GM23248 (cell line): ENCODE results near the gene ZNHIT1. TPM values are rescaled to one million over a fixed set of nuclear protein-coding genes. Genes with fewer than 3 reads are reported as not detected.

Experiments used
- DNase-seq: peaks from one replicate; pipeline ENCODE4 v3.0.0-alpha.2; 2015
- H2AFZ ChIP-seq: fragments of 200-600 bp; sonication (generic); 2 replicates; pipeline ENCODE4 v1.6.1; 2016; ENCODE audit warnings: antibody characterized with exemption
- H3F3A ChIP-seq: fragments of 200-600 bp; sonication (generic); 2 replicates; pipeline ENCODE4 v1.6.1; 2016; ENCODE audit warnings: mild to moderate bottlenecking, antibody characterized with exemption, mixed run types; ENCODE audit not compliant: insufficient read depth
- H3K27ac ChIP-seq: fragments of 200-600 bp; sonication (generic); 2 replicates; pipeline ENCODE4 v1.5.1; 2016; ENCODE audit warnings: mild to moderate bottlenecking
- H3K27me3 ChIP-seq: fragments of 200-600 bp; sonication (generic); replicated peaks from 2 replicates; pipeline ENCODE4 v1.6.1; 2016; ENCODE audit warnings: mild to moderate bottlenecking; ENCODE audit not compliant: insufficient read depth
- H3K36me3 ChIP-seq: fragments of 200-600 bp; sonication (generic); 2 replicates; pipeline ENCODE4 v1.6.1; 2016; ENCODE audit warnings: low read depth, mild to moderate bottlenecking
- H3K4me1 ChIP-seq: fragments of 200-600 bp; sonication (generic); 2 replicates; pipeline ENCODE4 v1.6.1; 2016; ENCODE audit warnings: mild to moderate bottlenecking; ENCODE audit not compliant: insufficient read depth
- H3K4me2 ChIP-seq: fragments of 200-600 bp; sonication (generic); one replicate; pipeline ENCODE4 v1.6.1; 2016; ENCODE audit warnings: mild to moderate bottlenecking; ENCODE audit not compliant: unreplicated experiment
- H3K4me3 ChIP-seq: fragments of 200-600 bp; sonication (generic); 2 replicates; pipeline ENCODE4 v1.5.1; 2016; ENCODE audit warnings: mild to moderate bottlenecking
- H3K79me2 ChIP-seq: fragments of 200-600 bp; sonication (generic); 2 replicates; pipeline ENCODE4 v1.6.1; 2016; ENCODE audit warnings: mild to moderate bottlenecking; ENCODE audit not compliant: insufficient read depth
- H3K9ac ChIP-seq: fragments of 200-600 bp; sonication (generic); 2 replicates; pipeline ENCODE4 v1.6.1; 2016; ENCODE audit warnings: mild to moderate bottlenecking
- H3K9me2 ChIP-seq: fragments of 200-600 bp; sonication (generic); 2 replicates; pipeline ENCODE4 v1.6.1; 2016; ENCODE audit warnings: mixed run types, mild to moderate bottlenecking, moderate library complexity; ENCODE audit not compliant: insufficient read depth
- H3K9me3 ChIP-seq: fragments of 200-600 bp; sonication (generic); one replicate; pipeline ENCODE4 v1.6.1; 2017; ENCODE audit warnings: low read depth
- H4K20me1 ChIP-seq: fragments of 200-600 bp; sonication (generic); 2 replicates; pipeline ENCODE4 v1.6.0; 2016; ENCODE audit not compliant: insufficient read depth
- EZH2 ChIP-seq: fragments of 200-600 bp; sonication (generic); IDR thresholded peaks from 2 replicates; pipeline ENCODE4 v1.6.1; 2018; ENCODE audit warnings: antibody characterized with exemption, mild to moderate bottlenecking; ENCODE audit not compliant: insufficient read depth, poor library complexity, severe bottlenecking
- EZH2phosphoT487 ChIP-seq: fragments of 200-600 bp; sonication (generic); IDR thresholded peaks from 2 replicates; pipeline ENCODE4 v1.6.1; 2018; ENCODE audit warnings: antibody characterized with exemption, moderate library complexity, mild to moderate bottlenecking, low read depth; ENCODE audit not compliant: insufficient read depth
- WGBS, 2 experiments: methylation state at CpG; one replicate each; pipeline ENCODE4 v1.1.6; 2015 to 2017; ENCODE audit warnings: low lambda C conversion rate in 2 of 2, low coverage in 1 of 2; ENCODE audit errors: missing lambda C conversion rate in 2 of 2; 5-methylcytosine and 5-hydroxymethylcytosine counted together
- in situ Hi-C: fragments of 300-500 bp; cut with MboI; formaldehyde crosslinking; loops from 2 replicates; pipeline ENCODE4 v1.15.0; 2020
- polyA plus RNA-seq: library from polyadenylated mRNA; unstranded; fragments of >200 nt; fragmentation: Nextera tagmentation; extraction: Ambion mirVana; gene quantifications from 2 replicates; pipeline ENCODE4 v1.2.1, GENCODE V29; 2016
- small RNA-seq: library from RNA; depleted of rRNA; stranded (forward); fragments of <200 nt; gene quantifications from one replicate; pipeline ENCODE3, GENCODE V24; 2014; ENCODE audit warnings: low read depth, low replicate concordance
- total RNA-seq: library from RNA; depleted of rRNA; stranded (reverse); fragments of >200 nt; shearing (Covaris generic); gene quantifications from 2 replicates; pipeline ENCODE4 v1.2.3, GENCODE V29; 2014; rRNA removed

ZNHIT1 gene
- total and polyA plus RNA-seq, 2 experiments from 2014 or later = 98.0 to 119 TPM

GRCh38 chr7:101269664-101270063 lies 51.7 kb downstream of the ZNHIT1 start:
- Histone ChIP-seq H3K9me2 (no peaks in the 10 kb centered on the region), H3K4me1 (no peaks in the 10 kb centered on the region), H3K27ac (no peak overlapping the region), H3K9ac (no peak overlapping the region), H3F3A (no peaks in the 10 kb centered on the region), H3K79me2 (no peaks in the 10 kb centered on the region), H3K4me2 (no peak overlapping the region), H3K9me3 (no peaks in the 10 kb centered on the region), H3K4me3 (no peak overlapping the region), H3K36me3 (no peaks in the 10 kb centered on the region), H2AFZ (no peak overlapping the region), H3K27me3 (peaks cover 20% of the 10 kb centered on the region; the same call in 1 of the 2 replicates), H4K20me1 (no peaks in the 10 kb centered on the region)
- 72 to 77% methylated on average over 21 of the region's 21 CpGs for WGBS, 2 experiments
- in situ Hi-C loops = no loop called here
- no peak for TF ChIP-seq EZH2
- TF ChIP-seq EZH2phosphoT487 = no peak
- no peak for DNase-seq

DNA sequence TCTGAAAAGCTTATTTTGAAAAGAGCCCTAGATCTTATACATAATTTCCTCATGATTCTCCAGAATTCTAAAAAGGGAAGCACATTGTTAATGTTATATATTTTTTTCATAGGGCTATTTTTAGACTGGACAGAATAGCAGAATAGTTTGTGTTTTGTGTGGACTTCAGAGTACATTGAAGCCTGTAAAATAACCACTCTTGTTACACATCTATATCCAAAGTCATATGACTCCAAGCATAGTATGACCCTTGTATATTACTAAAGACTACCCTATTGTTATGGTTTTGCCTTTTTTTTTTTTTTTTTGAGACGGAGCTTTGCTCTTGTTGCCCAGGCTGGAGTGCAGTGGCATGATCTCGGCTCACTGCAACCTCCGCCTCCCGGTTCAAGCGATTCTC lies 53.1 kb downstream of the ZNHIT1 start:
- Histone ChIP-seq H3K9me2 (no peaks in the 10 kb centered on the region), H3K27me3 (peaks cover 24% of the 10 kb centered on the region; the same call in 1 of the 2 replicates), H3K4me1 (no peaks in the 10 kb centered on the region), H3K9ac (no peak overlapping the region), H2AFZ (no peak overlapping the region), H3K79me2 (no peaks in the 10 kb centered on the region), H4K20me1 (no peaks in the 10 kb centered on the region), H3F3A (no peaks in the 10 kb centered on the region), H3K36me3 (no peaks in the 10 kb centered on the region), H3K4me2 (no peak overlapping the region), H3K4me3 (no peak overlapping the region), H3K9me3 (no peaks in the 10 kb centered on the region), H3K27ac (no peak overlapping the region)
- TF ChIP-seq EZH2 = no peak
- TF ChIP-seq EZH2phosphoT487 = no peak
- in situ Hi-C loops = no loop called here
- WGBS, 2 experiments = 78 to 92% methylated on average over 4 to 5 of the region's 5 CpGs
- DNase-seq = no peak

DNA sequence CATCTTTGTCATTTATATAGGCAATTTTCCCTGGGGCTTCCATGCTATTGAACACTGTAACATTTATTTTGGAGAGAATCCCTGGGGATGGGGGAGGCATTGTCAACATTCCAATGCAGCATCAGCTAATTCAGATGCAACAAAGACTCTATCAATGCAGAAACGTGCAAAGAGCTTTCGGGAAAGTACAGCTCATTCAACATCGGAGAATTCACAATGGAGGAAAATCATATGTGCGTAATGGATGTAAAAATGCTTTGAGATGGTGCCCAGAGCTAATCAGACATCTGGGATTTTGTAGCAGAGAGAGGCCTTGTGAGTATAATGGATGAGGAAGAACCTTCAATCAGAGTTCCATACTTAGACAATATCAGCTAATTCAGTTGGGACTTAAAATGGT lies 55.2 kb downstream of the ZNHIT1 start:
- no peak overlapping the region for H3K4me2 ChIP-seq
- H3K4me3 ChIP-seq = no peak overlapping the region
- DNase-seq = no peak
- H3F3A ChIP-seq = no peaks in the 10 kb centered on the region
- no peaks in the 10 kb centered on the region for H3K9me3 ChIP-seq
- no peaks in the 10 kb centered on the region for H4K20me1 ChIP-seq
- 25 to 33% methylated on average over 4 of the region's 4 CpGs for WGBS, 2 experiments
- in situ Hi-C loops = no loop called here
- H3K27me3 ChIP-seq = peaks cover 24% of the 10 kb centered on the region; the same call in 1 of the 2 replicates
- no peaks in the 10 kb centered on the region for H3K36me3 ChIP-seq
- H3K9ac ChIP-seq = no peak overlapping the region
- H2AFZ ChIP-seq = no peak overlapping the region
- H3K79me2 ChIP-seq = no peaks in the 10 kb centered on the region
- H3K4me1 ChIP-seq = no peaks in the 10 kb centered on the region
- no peak overlapping the region for H3K27ac ChIP-seq
- H3K9me2 ChIP-seq = no peaks in the 10 kb centered on the region
- TF ChIP-seq EZH2 (no peak), EZH2phosphoT487 (no peak)

Small RNA genes lying within 50 kb of the gene (small RNA-seq; reads per million reads assigned to genes)
- gene RNU6-1104P = not detected

Other genes starting within 250 kb of the ZNHIT1 start
- gene MUC12, start 248.6 kb upstream of the ZNHIT1 start, total RNA-seq = 0.54 and 1.5 TPM in 2 replicates
- gene MUC12, start 248.6 kb upstream of the ZNHIT1 start, polyA plus RNA-seq = 1.0 and 1.3 TPM in 2 replicates
- not detected in 2 replicates for gene MUC17, start 198.1 kb upstream of the ZNHIT1 start, total RNA-seq
- gene MUC17, start 198.1 kb upstream of the ZNHIT1 start, polyA plus RNA-seq = not detected in 2 replicates
- gene TRIM56, start 132.7 kb upstream of the ZNHIT1 start, total RNA-seq = 10.3 and 11.0 TPM in 2 replicates
- 8.8 and 9.2 TPM in 2 replicates for gene TRIM56, start 132.7 kb upstream of the ZNHIT1 start, polyA plus RNA-seq
- 1,900 and 2,000 TPM in 2 replicates for gene SERPINE1, start 91.1 kb upstream of the ZNHIT1 start, total RNA-seq
- 1,537 and 1,563 TPM in 2 replicates for gene SERPINE1, start 91.1 kb upstream of the ZNHIT1 start, polyA plus RNA-seq
- 198 and 236 TPM in 2 replicates for gene AP1S1, start 63.7 kb upstream of the ZNHIT1 start, total RNA-seq
- 37.4 and 38.2 TPM in 2 replicates for gene AP1S1, start 63.7 kb upstream of the ZNHIT1 start, polyA plus RNA-seq
- 0.89 TPM in 1 of 2 replicates, not detected in the other for gene VGF, start 52.6 kb upstream of the ZNHIT1 start, total RNA-seq
- gene VGF, start 52.6 kb upstream of the ZNHIT1 start, polyA plus RNA-seq = 0.11 TPM in 1 of 2 replicates, not detected in the other
- gene NAT16, start 37.9 kb upstream of the ZNHIT1 start, total RNA-seq = not detected in 2 replicates
- gene NAT16, start 37.9 kb upstream of the ZNHIT1 start, polyA plus RNA-seq = not detected in 2 replicates
- not detected in 2 replicates for gene MOGAT3, start 17.1 kb upstream of the ZNHIT1 start, total RNA-seq
- not detected in 2 replicates for gene MOGAT3, start 17.1 kb upstream of the ZNHIT1 start, polyA plus RNA-seq
- 126 and 149 TPM in 2 replicates for gene PLOD3, start 584 bp upstream of the ZNHIT1 start, total RNA-seq
- gene PLOD3, start 584 bp upstream of the ZNHIT1 start, polyA plus RNA-seq = 189 and 190 TPM in 2 replicates
- 2.9 and 5.0 TPM in 2 replicates for gene CLDN15, start 19.6 kb downstream of the ZNHIT1 start, total RNA-seq
- 0.81 and 1.4 TPM in 2 replicates for gene CLDN15, start 19.6 kb downstream of the ZNHIT1 start, polyA plus RNA-seq
- gene FIS1, start 26.9 kb downstream of the ZNHIT1 start, total RNA-seq = 169 and 193 TPM in 2 replicates
- gene FIS1, start 26.9 kb downstream of the ZNHIT1 start, polyA plus RNA-seq = 235 and 237 TPM in 2 replicates
- gene IFT22, start 103.6 kb downstream of the ZNHIT1 start, total RNA-seq = 40.1 and 51.9 TPM in 2 replicates
- 52.1 and 59.8 TPM in 2 replicates for gene IFT22, start 103.6 kb downstream of the ZNHIT1 start, polyA plus RNA-seq
- gene COL26A1, start 144.7 kb downstream of the ZNHIT1 start, total RNA-seq = 1.6 TPM in 1 of 2 replicates, not detected in the other
- gene COL26A1, start 144.7 kb downstream of the ZNHIT1 start, polyA plus RNA-seq = not detected in 2 replicates